Keratinocyte (primary cell): ENCODE results near the gene PLCL1.

Experiments used
- CTCF ChIP-seq, 3 experiments: IDR thresholded peaks in 1 of 3; conservative IDR thresholded peaks in 1 of 3; optimal IDR thresholded peaks in 1 of 3; 2 replicates in 2 of 3; 3 replicates in 1 of 3; pipeline versions ENCODE3 to v1.5.1; 2011; ENCODE audit warnings: low read length in 3 of 3, mild to moderate bottlenecking in 3 of 3, moderate library complexity in 2 of 3, control low read depth in 1 of 3, inconsistent platforms in 1 of 3; ENCODE audit not compliant: insufficient read depth in 2 of 3; ENCODE audit errors: extremely low read depth in 1 of 3
- EZH2 ChIP-seq: IDR thresholded peaks from one replicate; pipeline ENCODE4 v1.6.1; 2012; ENCODE audit warnings: inconsistent platforms, mild to moderate bottlenecking, low read length, moderate library complexity

DNA sequence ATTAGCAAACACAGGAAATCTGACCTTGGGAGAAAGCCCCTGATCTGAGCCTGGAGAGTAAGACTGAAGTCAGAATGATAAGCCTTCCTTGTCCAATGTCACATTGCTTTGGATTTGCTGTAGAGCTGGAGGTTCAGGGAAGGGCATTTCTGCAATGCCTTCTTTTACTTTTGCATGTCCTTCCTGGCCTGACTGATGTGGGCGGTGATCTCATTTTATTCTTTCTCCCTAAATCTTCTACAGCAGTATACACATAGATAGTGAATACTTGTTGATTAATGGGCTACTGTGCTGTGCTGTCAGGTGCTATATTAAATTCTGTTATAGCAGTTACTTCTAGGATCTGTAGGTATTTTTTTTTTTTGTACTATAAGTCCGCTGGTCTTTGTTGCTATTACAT is 62.6 kb downstream of the PLCL1 start:
- TF ChIP-seq CTCF (optimal IDR thresholded peaks at IDR 0.05 in 1 of 3, IDR thresholded peaks at IDR 0.05 in 1 of 3, conservative IDR thresholded peaks at IDR 0.05 in 1 of 3; ENCODE audit: extremely low read depth in 1 of 3, insufficient read depth in 2 of 3, low read length in 3 of 3) (no peak), EZH2 (no peak)
